Esophagus muscularis mucosa (tissue), 4 donors: ENCODE results near the gene PARL.

Source experiments
- CTCF ChIP-seq, 3 experiments: fragments of 200-600 bp in 2 of 3; fragments of 450-650 bp in 1 of 3; sonication (generic) in 2 of 3; IDR thresholded peaks; one replicate each; pipeline ENCODE4 v1.5.1; 2017 to 2019; ENCODE audit warnings: antibody characterized with exemption in 3 of 3, mild to moderate bottlenecking in 2 of 3, moderate library complexity in 1 of 3
- EP300 ChIP-seq: sonication (generic); formaldehyde crosslinking; IDR thresholded peaks from one replicate; pipeline ENCODE4 v1.6.1; 2017; ENCODE audit warnings: antibody characterized with exemption
- POLR2A ChIP-seq: fragments of 450-650 bp; IDR thresholded peaks from one replicate; pipeline ENCODE4 v1.6.1; 2017; ENCODE audit warnings: antibody characterized with exemption, moderate library complexity, mild to moderate bottlenecking, low read depth
- POLR2AphosphoS5 ChIP-seq, 2 donors: sonication (generic); formaldehyde crosslinking; IDR thresholded peaks; one replicate each; pipeline ENCODE4 v1.6.1; 2017; ENCODE audit warnings: antibody characterized with exemption in 2 of 2

- TF ChIP-seq CTCF (IDR thresholded peaks at IDR 0.05) (no peak), EP300 (no peak), POLR2AphosphoS5 (IDR thresholded peaks at IDR 0.05) (no peak), POLR2A (no peak)
Measured at GRCh38 chr3:183924543-183924942, 39.9 kb upstream of the PARL start.
